Spleen (tissue), 7 donors: ENCODE measurements around the gene CTTNBP2NL.

ENCODE experiments used
- CTCF ChIP-seq, 11 experiments: fragments of 200-600 bp in 7 of 11; fragments of 450-650 bp in 4 of 11; sonication (generic) in 4 of 11; IDR thresholded peaks in 8 of 11; conservative IDR thresholded peaks in 3 of 11; 1 replicate in 7 of 11; 2 replicates in 4 of 11; pipeline versions ENCODE4 v1.4.0 to v1.8.0; 2016 to 2021; ENCODE audit warnings: antibody characterized with exemption in 11 of 11, inconsistent platforms in 4 of 11, mild to moderate bottlenecking in 1 of 11
- POLR2A ChIP-seq, 3 donors: fragments of 450-650 bp; IDR thresholded peaks; one replicate each; pipeline ENCODE4 v1.5.1; 2017; ENCODE audit warnings: antibody characterized with exemption in 3 of 3, mild to moderate bottlenecking in 1 of 3
- POLR2AphosphoS5 ChIP-seq, 3 donors: sonication (generic); formaldehyde crosslinking; IDR thresholded peaks; one replicate each; pipeline ENCODE4 v1.5.1; 2017; ENCODE audit warnings: antibody characterized with exemption in 3 of 3
- donor health status: DM: no; HTN: no; CAD: no; lungs with moderate emphysema.
- donor health status: DM: no; HTN: no; CAD: no.
- donor health status: DM: no; HTN: no; CAD: no.

GRCh38 chr1:112394743-112395062, 1.3 kb upstream of the CTTNBP2NL start:
- TF ChIP-seq CTCF (IDR thresholded peaks at IDR 0.05 in 8 of 11, conservative IDR thresholded peaks at IDR 0.05 in 3 of 11) (no peak), POLR2A (IDR thresholded peaks at IDR 0.05) (no peak), POLR2AphosphoS5 (IDR thresholded peaks at IDR 0.05) (no peak)
